DOHH2 (cell line): Measurements from ENCODE around the gene CNTNAP2.

Experiments used
- H3F3A ChIP-seq: fragments of 200-600 bp; sonication (generic), shearing (Covaris generic); 2 replicates; pipeline ENCODE4 v1.6.0; 2016; ENCODE audit warnings: antibody characterized with exemption, mild to moderate bottlenecking; ENCODE audit not compliant: control insufficient read depth, insufficient read depth
- H3K27ac ChIP-seq: fragments of 200-600 bp; sonication (generic); 2 replicates; pipeline ENCODE4 v1.5.1; 2014; ENCODE audit warnings: low read depth, mild to moderate bottlenecking, low read length, moderate library complexity
- H3K27me3 ChIP-seq: fragments of 200-600 bp; sonication (generic); 2 replicates; pipeline ENCODE4 v1.6.1; 2014; ENCODE audit warnings: mild to moderate bottlenecking, low read length, mixed read lengths; ENCODE audit not compliant: control insufficient read depth
- H3K36me3 ChIP-seq: fragments of 200-600 bp; sonication (generic); 2 replicates; pipeline ENCODE4 v1.6.1; 2014; ENCODE audit warnings: mild to moderate bottlenecking, low read length, moderate library complexity, mixed read lengths; ENCODE audit not compliant: control insufficient read depth
- H3K4me1 ChIP-seq: fragments of 200-600 bp; sonication (generic); 2 replicates; pipeline ENCODE4 v1.6.1; 2014; ENCODE audit warnings: mild to moderate bottlenecking, low read length, mixed read lengths; ENCODE audit not compliant: control insufficient read depth
- H3K4me2 ChIP-seq: fragments of 200-600 bp; sonication (generic); 2 replicates; pipeline ENCODE4 v1.6.0; 2014; ENCODE audit warnings: mild to moderate bottlenecking, low read length, moderate library complexity
- H3K4me3 ChIP-seq: fragments of 200-600 bp; sonication (generic); 2 replicates; pipeline ENCODE4 v1.5.1; 2014; ENCODE audit warnings: mild to moderate bottlenecking, low read length, mixed read lengths
- H3K79me2 ChIP-seq: fragments of 200-600 bp; sonication (generic); 2 replicates; pipeline ENCODE4 v1.6.1; 2014; ENCODE audit warnings: mild to moderate bottlenecking, low read length, mixed read lengths; ENCODE audit not compliant: control insufficient read depth
- H3K9me2 ChIP-seq: fragments of 200-600 bp; sonication (generic); replicated peaks from 2 replicates; pipeline ENCODE4 v1.6.1; 2014; ENCODE audit warnings: mild to moderate bottlenecking, low read length, mixed read lengths; ENCODE audit not compliant: control insufficient read depth
- H3K9me3 ChIP-seq: fragments of 200-600 bp; sonication (generic); 2 replicates; pipeline ENCODE4 v1.6.1; 2014; ENCODE audit warnings: antibody characterized with exemption, low read length, mixed read lengths; ENCODE audit not compliant: control insufficient read depth, insufficient read depth
- H4K20me1 ChIP-seq: fragments of 200-600 bp; sonication (generic); 2 replicates; pipeline ENCODE4 v1.6.0; 2014; ENCODE audit warnings: low read depth, mild to moderate bottlenecking, antibody characterized with exemption, low read length, moderate library complexity; ENCODE audit not compliant: control insufficient read depth, insufficient read depth
- CTCF ChIP-seq: fragments of 200-600 bp; sonication (generic); IDR thresholded peaks from one replicate; pipeline ENCODE4 v1.5.1; 2014; ENCODE audit warnings: antibody characterized with exemption, mild to moderate bottlenecking, low read depth, low read length; ENCODE audit not compliant: poor library complexity, severe bottlenecking
- EZH2phosphoT487 ChIP-seq: fragments of 200-600 bp; sonication (generic); IDR thresholded peaks from 2 replicates; pipeline ENCODE4 v1.6.1; 2017; ENCODE audit warnings: borderline replicate concordance, mild to moderate bottlenecking, antibody characterized with exemption, low read length, moderate library complexity, mixed read lengths

Gene CNTNAP2

DNA sequence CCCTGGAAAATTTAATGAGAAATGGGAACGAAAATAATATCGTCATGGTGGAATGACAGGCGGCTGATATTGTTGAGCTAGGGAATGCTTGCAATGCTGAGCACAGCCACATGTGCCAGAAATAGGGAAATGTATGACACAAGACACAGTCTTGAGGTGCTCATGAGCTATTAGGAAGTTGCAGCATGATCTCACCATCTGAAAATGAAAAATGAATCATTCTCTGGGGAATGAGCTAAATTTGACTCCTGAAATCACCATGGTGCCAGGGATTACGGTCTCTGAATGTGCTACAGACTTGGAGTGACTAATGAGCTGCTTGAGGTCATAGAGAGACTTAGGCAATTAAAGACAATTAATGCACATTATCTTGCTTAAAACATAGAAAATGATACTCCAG is 845.0 kb downstream of the CNTNAP2 start:
- H3K36me3 ChIP-seq: no peaks in the 10 kb centered on the region
- H3K27ac ChIP-seq: no peak overlapping the region
- H3K4me2 ChIP-seq: no peak overlapping the region

DNA sequence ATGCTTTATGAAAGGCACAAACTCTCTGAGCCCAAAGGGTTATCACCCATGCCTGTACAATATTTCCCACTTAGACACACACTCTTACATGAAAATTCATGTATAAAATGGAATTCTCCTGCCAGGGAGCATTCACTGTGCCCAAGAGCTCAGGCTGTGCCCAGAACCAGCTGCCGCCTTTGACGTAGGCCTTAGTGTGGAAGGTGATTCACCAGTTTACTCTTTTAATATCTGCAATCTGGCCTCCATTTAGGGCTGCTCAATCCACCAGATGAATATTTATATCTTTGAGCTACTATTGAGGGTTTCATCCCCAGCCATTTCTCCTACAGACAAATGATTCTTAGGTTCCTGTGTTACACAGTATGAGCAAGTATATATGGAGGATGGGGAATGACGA is 849.7 kb downstream of the CNTNAP2 start:
- Histone ChIP-seq H3K9me2 (no peaks in the 10 kb centered on the region), H3K27me3 (no peaks in the 10 kb centered on the region), H4K20me1 (no peaks in the 10 kb centered on the region), H3K36me3 (no peaks in the 10 kb centered on the region), H3K79me2 (no peaks in the 10 kb centered on the region), H3K4me3 (no peak overlapping the region), H3K4me1 (no peaks in the 10 kb centered on the region), H3K27ac (no peak overlapping the region), H3K4me2 (no peak overlapping the region), H3F3A (no peaks in the 10 kb centered on the region), H3K9me3 (no peaks in the 10 kb centered on the region)
- TF ChIP-seq EZH2phosphoT487: no peak

More for the DNA sequence above, 845.0 kb downstream of the CNTNAP2 start:
- Histone ChIP-seq H3K79me2 (no peaks in the 10 kb centered on the region), H3K4me3 (no peak overlapping the region), H3K27me3 (no peaks in the 10 kb centered on the region), H3F3A (no peaks in the 10 kb centered on the region), H4K20me1 (no peaks in the 10 kb centered on the region), H3K9me3 (no peaks in the 10 kb centered on the region), H3K9me2 (no peaks in the 10 kb centered on the region), H3K4me1 (no peaks in the 10 kb centered on the region)
- TF ChIP-seq EZH2phosphoT487 (no peak), CTCF (no peak)

GRCh38 chr7:146982482-146982881 is 865.9 kb downstream of the CNTNAP2 start:
- no peak overlapping the region for H3K4me3 ChIP-seq
- H3K36me3 ChIP-seq: no peaks in the 10 kb centered on the region
- no peaks in the 10 kb centered on the region for H3K27me3 ChIP-seq
- H3K27ac ChIP-seq: no peak overlapping the region
- no peaks in the 10 kb centered on the region for H3K9me3 ChIP-seq
- H4K20me1 ChIP-seq: no peaks in the 10 kb centered on the region
- no peaks in the 10 kb centered on the region for H3K79me2 ChIP-seq
- H3K4me1 ChIP-seq: no peaks in the 10 kb centered on the region
- TF ChIP-seq CTCF: no peak
- no peak for TF ChIP-seq EZH2phosphoT487
- no peaks in the 10 kb centered on the region for H3K9me2 ChIP-seq
- H3F3A ChIP-seq: no peaks in the 10 kb centered on the region
- H3K4me2 ChIP-seq: no peak overlapping the region

DNA sequence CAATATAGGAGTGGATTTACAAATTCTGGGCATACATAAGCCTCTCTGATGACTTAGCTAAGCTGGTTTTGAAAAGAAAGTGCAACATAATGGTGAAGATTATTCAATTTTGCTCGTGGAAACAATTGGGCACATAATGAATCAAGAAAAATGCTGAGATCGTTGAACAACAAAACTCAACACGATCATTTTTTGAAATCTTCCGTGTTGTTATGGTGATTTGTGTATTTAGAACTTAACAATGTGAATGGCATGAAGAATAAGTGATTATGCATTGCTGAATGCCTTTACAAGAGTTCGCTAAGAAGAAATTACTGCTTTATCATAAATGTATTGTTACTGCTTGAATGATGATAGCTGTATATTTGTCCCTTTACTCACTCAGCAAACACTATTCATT is 875.0 kb downstream of the CNTNAP2 start:
- Histone ChIP-seq H3K36me3 (no peaks in the 10 kb centered on the region), H4K20me1 (no peaks in the 10 kb centered on the region), H3K4me2 (no peak overlapping the region), H3K9me2 (no peaks in the 10 kb centered on the region), H3K4me3 (no peak overlapping the region), H3K9me3 (no peaks in the 10 kb centered on the region), H3K27me3 (no peaks in the 10 kb centered on the region), H3K79me2 (no peaks in the 10 kb centered on the region), H3K4me1 (no peaks in the 10 kb centered on the region), H3F3A (no peaks in the 10 kb centered on the region), H3K27ac (no peak overlapping the region)
- TF ChIP-seq CTCF: no peak
- TF ChIP-seq EZH2phosphoT487: no peak
